ENCODE measurements around the gene TMPRSS4.

- no peak for TF ChIP-seq CTCF (conservative IDR thresholded peaks at IDR 0.05; ENCODE audit: low read length)
- TF ChIP-seq EZH2phosphoT487 (IDR thresholded peaks at IDR 0.05; ENCODE audit: borderline replicate concordance) = no peak
Measured at GRCh38 chr11:118170882-118171268, 94.0 kb downstream of the TMPRSS4 start.
